Measurements from ENCODE around the gene CBFA2T2.
"Not testable (repeated sequence)": the region's sequence is repeated elsewhere in the genome, so short reads cannot be mapped to it uniquely, and the experiment has no call there.

Gene CBFA2T2

DNA sequence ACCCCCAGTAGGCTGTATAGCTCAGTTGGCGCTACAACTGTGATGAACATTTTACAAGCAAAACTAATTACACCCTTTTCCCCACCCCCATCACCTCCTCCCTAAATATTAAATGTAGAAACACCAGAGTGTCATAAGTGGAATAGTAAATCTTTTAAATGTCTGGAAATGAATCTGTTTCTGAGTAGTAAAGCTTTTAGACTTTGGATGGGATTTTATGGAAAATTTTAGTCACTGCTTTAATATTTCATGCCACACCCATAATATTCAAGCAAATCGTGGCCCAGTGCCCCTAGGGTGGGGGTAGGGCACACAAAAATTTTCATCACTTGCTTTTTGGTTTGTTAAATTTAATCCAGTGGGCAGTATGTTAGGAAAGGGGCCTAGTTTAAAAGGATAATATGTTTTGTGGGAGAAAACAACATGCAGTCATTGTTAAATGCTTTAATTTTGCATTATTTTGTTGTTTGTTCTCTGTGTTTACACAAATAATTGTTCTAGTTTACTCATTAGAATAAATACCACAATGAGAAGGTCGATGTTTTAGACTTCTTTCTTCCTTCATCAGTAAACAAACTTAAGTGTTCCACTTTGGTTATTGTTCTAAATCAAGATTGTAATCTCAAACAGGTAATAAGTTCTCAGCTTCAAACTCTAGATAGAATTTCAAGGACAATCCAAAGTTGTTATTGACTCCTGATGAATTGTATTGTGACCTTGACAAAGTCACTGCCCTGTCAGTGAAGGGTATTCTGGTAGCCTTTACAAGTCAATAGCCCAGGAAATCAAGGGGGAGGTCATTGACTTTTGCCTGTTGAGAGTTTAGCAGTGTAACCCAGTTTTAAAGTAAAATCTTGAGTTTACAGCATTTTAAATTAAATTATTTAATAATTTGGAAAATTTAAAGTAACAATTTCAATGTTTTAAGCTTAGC, 79.2 kb downstream of the CBFA2T2 start:
- DNase-seq (ENCODE audit: low read depth, low spot score): no peak
- peak overlapping the region; percentile 58 for H3K27ac ChIP-seq

DNA sequence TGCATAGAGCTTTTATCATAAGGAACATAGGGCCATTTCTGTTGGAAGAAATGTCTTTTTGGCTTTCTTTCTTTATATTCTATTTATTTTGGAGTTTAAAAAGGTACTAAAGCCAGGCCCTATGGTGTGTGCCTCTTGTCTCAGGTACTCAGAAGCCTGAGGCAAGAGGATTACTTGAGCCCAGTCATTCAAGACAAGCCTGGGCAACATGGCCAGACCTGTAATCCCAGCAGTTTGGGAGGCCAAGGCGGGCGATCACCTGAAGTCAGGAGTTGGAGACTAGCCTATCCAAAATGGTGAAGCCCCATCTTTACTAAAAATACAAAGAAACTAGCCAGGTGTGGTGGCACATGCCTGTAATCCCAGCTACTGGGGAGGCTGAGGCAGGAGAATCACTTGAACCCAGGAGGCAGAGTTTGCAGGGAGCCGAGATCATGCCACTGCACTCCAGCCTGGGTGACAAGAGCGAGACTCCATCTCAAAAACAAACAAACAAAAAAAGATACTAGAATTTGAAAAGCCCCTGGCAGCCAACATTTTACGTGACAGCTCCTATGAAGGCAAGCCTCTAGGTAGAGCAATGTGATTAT, 80.0 kb downstream of the CBFA2T2 start:
- DNase-seq (ENCODE audit: low read depth, low spot score): peak; percentile 64
- H3K27ac ChIP-seq: peak overlapping the region; percentile 58

DNA sequence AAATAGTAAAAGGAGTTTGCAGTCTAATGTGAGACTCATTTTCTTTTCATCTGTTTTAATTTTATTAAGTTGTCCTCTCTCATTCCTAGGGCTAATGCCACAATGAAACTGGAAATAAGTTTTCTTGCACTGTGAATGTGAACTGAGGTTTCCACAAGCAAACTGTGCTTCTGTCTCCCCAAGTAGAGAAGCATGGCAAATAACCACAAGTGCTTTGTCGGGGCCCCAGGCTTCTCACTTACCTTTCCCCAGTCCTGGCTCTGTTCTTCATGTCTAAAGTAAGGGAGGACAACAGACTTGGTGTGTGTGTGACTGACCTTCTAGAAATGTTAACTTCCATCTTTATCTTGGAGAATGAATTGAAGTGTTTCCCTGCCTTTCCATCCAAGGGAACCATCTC, 80.8 kb downstream of the CBFA2T2 start:
- peak overlapping the region; percentile 58 for H3K27ac ChIP-seq
- DNase-seq (ENCODE audit: low read depth, low spot score): no peak

DNA sequence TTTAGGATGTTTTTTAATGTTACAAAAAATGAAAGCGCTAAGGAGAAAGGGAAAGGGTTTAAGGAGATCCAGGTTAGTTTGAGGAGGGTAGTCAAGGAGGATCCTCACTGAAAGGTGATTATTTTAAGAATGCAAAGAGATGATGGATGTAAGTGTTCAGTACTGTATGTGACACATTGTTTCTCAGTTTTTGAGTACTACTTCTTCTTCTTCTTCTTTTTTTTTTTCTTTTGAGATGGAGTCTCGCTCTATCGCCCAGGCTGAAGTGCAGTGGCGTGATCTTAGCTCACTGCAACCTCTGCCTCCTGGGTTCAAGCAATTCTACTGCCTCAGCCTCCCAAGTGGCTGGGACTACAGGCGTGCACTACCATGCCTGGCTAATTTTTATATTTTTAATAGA, 83.4 kb downstream of the CBFA2T2 start:
- H3K27ac ChIP-seq; DNase-seq (ENCODE audit: low read depth, low spot score): not testable (repeated sequence)

DNA sequence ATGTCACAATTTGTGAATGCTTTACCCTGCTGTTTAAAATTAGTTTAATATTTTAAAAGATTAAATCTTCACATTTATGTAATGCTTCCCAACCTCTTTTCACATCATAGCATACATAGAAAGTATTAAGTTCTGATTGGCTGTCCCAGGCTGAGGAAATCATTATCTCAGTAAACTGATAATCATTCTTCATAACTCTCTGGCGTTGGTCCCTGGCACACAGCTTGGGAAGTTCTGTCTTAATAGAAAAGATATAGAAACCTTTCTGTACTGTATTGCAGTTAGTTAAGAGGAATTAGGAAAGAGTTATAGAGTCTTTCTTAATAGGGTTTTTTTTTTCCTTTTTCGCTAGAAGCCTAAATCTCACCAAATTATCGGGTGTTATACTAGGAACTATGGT, 85.4 kb downstream of the CBFA2T2 start:
- DNase-seq (ENCODE audit: low read depth, low spot score): no peak
- no peak overlapping the region for H3K27ac ChIP-seq

DNA sequence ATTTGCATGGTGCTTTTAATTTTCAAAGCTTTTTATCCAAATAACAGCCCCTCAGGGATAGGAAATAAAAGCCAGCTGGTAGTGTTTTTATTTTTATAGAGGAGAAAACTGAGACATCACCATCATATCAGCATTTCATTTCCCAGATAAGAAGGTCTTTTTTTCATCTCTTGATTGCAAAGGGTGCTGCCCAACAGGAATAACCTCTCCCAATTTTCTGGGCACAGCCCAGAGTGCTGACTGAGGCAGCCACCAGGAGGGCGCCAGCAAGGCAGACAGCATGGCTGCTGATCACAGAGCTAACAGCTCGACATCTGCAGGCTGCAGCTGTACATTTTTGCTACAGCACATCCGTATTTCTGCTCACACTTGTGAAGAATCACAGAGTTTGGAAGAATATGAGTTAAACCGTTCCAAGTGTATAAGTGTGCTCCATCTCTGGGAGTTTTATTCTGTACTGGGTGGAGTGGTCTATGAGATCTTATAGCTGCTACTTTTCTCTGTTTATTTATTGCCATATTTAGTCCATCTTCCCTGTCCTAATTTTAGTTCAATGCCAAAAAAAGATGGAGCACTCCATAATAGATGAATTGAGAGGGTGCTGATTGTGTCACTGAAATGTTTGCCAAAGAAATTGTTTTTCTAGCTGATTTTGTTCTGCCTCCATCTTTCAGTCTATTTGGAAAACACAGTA, 86.7 kb downstream of the CBFA2T2 start:
- H3K27ac ChIP-seq: no peak overlapping the region
- no peak for DNase-seq (ENCODE audit: low read depth, low spot score)

DNA sequence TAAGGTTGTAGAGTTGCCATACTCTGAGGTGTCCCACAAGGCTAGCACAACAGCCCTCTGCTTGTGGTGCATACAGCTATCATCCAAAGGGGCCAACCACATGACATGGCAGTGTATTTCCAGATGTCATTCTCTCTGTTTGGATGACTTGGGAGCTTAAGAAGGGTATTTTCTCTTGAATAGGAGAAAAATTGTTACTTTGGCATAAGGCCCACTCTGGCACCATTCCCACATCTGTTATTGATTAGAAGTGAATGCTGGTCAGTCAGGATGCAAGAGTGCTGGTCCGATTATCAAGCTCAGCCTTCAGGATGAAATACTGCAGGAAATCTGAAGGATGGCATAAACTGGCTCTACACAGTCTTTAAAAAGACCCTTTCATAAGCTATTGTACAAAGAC, 88.6 kb downstream of the CBFA2T2 start:
- no peak for DNase-seq (ENCODE audit: low read depth, low spot score)
- no peak overlapping the region for H3K27ac ChIP-seq

DNA sequence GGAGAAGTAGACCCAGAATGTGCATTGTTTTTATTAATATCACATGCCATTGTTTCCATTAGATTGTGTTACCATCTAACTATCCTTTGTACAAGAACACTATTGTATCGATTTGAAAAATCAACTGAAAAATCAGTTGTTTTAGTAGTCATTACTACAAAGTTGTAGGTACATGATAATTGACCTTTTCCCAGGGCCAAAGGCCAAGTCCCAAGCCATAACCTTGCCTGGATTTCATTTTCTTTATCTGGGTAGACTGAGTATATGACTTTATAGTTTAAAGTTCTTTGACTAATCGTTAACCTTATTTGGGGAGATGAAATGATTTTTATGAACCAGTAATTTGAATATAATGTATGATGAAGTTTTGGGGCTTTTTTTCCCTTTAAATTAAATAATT, 93.2 kb downstream of the CBFA2T2 start:
- no peak overlapping the region for H3K27ac ChIP-seq
- no peak for DNase-seq (ENCODE audit: low read depth, low spot score)

DNA sequence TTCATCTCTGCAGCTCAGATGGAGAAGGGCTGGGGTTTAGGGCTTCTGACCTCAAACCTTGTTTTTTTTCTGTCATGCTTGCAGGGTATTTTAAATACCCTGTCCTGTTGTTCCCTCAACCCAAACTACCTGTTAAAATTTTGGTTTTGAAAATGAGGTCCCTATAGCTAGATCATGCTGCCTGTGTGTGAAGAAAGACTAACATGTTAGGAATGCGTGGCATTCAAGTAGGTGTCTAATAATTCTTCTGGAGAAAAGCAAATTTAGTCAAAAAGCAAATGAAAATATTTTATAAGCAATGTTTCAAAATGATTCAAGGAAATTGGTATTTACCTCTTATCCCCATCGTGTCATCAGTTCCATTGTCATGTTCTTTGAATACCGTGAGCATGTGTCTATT, 95.1 kb downstream of the CBFA2T2 start:
- no peak for DNase-seq (ENCODE audit: low read depth, low spot score)
- H3K27ac ChIP-seq: no peak overlapping the region

DNA sequence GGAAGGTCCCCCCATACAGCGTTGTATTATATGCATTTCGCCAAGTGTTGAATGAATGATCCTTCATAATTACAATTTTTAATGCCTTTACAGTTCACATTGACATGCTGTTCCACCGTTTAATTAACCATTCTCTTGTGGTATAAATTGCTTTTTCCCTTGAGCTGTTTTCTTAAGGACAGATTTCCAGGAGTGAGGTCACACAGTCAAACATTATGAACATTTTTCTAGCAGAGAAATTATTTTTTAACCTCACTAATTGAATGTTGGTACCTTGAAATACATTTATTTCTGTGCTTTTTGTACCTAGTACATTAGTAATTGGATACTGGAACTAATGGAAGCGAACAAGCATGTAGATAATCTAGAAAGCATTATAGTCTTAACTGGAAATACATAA, 95.5 kb downstream of the CBFA2T2 start:
- H3K27ac ChIP-seq: no peak overlapping the region
- no peak for DNase-seq (ENCODE audit: low read depth, low spot score)

DNA sequence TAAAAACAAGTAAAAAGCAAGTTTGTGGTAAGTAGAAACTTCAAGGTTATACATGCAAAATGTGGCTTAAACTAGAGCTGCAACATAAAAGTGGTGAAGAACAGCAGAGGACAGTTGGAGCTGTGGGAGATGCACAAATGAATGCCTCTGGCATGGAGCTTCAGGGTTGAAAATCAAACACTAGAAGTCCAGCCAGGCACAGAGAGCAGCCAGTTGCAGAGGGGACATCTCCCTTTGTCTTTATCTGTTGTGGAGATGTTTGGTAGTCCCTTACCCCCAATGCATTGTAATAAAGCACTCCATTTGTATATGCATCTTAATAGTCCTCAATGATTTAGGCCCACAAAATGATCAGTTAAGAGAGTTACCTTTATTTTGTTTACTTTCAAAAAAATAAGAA, 99.2 kb downstream of the CBFA2T2 start:
- H3K27ac ChIP-seq: no peak overlapping the region
- no peak for DNase-seq (ENCODE audit: low read depth, low spot score)

DNA sequence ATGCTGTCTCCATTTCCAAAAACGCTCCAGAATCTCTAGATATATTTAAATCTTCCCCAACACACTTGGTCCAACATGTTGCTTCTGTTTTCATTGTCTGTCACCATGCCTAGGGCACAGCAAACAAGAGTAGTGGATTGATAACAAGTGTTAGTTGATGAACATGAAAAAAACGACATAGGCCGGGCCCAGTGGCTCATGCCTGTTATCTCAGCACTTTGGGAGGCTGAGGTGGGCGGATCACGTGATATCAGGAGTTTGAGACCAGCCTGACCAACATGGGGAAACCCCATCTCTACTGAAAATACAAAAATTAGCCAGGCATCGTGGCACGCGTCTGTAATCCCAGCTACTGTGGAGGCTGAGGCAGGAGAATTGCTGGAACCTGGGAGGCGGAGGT, 102.0 kb downstream of the CBFA2T2 start:
- not testable (repeated sequence) for DNase-seq (ENCODE audit: low read depth, low spot score); H3K27ac ChIP-seq

DNA sequence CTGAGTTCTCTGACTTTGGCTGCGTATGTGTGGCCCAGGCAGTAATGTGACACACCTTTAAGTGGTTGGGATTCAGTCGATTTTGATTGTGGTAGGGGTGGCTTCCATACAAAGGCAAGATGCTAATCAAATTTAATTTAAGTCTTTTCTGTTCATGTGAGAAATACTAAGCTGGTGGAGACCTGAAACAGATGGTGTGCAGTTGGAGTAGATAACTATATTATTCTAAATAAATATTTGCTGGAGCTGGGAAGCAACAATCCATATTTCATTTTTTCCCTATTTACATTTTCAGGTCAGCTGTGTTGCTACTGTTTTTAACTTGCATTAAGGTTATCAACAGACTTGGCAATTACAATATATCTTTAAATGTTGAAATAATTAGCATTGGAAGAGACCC, 104.8 kb downstream of the CBFA2T2 start:
- H3K27ac ChIP-seq: no peak overlapping the region
- DNase-seq (ENCODE audit: low read depth, low spot score): no peak

DNA sequence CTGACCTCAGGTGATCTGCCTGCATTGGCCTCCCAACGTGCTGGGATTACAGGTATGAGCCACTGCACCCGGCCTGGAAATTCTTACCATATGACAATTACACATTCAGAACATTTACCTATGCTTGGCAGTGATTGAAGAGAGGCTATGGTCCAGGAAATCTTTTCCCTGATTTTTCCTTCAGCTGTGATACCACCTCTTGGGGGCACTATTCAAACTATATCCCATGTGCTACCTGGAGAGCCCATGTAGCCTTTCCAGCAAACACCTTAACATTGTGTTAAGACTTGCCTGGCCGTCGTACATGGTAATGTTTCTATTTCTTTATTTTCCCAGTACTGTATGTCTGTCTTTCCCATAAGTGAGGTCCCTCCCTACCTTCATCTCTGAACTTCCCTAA, 110.5 kb downstream of the CBFA2T2 start:
- no peak for DNase-seq (ENCODE audit: low read depth, low spot score)
- no peak overlapping the region for H3K27ac ChIP-seq

DNA sequence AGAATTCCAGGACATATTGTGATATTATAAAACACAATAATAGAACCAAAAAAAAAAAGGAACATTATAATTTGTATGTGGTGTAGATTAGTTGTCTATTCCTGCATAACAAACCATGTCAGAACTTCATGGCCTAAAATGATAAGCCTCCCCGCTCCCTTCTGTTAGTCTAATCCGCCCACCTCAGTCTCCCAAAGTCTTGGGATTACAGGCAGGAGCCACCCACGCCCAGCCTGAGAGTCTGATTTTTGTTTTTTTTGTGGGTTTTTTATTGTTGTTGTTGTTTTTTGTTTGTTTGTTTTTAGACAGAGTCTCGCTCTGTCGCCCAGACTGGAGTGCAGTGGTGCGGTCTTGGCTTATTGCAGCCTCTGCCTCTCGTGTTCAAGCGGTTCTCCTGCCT, 111.1 kb downstream of the CBFA2T2 start:
- no peak for DNase-seq (ENCODE audit: low read depth, low spot score)
- H3K27ac ChIP-seq: no peak overlapping the region

DNA sequence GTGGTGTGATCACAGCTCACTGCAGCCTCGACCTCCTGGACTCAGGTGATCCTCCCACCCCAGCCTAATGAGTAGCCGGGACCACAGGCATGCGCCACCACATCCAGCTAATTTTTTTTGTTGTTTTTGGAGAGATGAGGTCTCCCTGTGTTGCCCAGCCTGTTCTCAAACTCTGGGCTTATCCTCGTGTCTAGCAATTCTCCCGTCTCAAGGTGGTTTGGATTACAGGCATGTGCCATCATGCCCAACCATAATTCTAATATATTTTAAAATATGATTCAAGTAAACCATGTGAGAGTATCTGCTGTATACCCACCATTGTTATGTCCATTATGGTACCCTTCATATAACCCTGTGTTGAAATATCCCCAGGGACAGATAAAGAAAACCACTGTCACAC, 112.0 kb downstream of the CBFA2T2 start:
- peak overlapping the region; percentile 26 for H3K27ac ChIP-seq
- no peak for DNase-seq (ENCODE audit: low read depth, low spot score)

DNA sequence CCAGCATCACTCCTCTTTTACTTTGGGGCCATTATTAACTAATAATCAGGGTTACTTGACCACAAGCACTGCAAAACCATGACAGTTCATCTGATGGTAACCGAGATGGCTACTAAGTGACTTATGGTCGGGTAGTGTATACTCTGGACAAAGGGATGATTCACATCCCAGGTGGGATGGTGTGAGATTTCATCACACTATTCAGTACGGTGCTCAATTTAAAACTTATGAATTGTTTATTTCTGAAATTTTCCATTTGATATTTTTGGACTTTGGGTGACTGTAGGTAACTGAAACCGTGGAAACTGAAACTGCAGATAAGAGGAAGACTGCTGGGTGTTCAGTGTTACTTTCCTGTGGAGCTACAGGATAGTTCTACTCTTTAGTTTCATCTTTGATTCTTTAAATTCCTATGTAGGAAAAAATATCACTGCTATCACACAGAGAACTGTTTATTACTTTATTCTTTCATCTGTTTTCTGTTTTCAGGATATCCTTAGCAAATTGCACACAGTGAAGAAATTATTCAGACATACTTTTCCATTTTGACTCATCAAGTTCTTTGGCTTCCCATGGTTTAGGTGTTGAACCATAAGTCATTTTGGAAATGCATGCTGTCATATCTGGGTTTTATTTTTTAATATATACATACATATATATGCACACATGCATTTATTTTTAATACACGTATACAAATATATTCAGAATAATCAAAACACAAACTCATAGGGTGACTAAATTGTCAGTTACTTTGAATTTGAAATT, 113.1 kb downstream of the CBFA2T2 start:
- no peak for DNase-seq (ENCODE audit: low read depth, low spot score)
- H3K27ac ChIP-seq: peak overlapping the region; percentile 26

DNA sequence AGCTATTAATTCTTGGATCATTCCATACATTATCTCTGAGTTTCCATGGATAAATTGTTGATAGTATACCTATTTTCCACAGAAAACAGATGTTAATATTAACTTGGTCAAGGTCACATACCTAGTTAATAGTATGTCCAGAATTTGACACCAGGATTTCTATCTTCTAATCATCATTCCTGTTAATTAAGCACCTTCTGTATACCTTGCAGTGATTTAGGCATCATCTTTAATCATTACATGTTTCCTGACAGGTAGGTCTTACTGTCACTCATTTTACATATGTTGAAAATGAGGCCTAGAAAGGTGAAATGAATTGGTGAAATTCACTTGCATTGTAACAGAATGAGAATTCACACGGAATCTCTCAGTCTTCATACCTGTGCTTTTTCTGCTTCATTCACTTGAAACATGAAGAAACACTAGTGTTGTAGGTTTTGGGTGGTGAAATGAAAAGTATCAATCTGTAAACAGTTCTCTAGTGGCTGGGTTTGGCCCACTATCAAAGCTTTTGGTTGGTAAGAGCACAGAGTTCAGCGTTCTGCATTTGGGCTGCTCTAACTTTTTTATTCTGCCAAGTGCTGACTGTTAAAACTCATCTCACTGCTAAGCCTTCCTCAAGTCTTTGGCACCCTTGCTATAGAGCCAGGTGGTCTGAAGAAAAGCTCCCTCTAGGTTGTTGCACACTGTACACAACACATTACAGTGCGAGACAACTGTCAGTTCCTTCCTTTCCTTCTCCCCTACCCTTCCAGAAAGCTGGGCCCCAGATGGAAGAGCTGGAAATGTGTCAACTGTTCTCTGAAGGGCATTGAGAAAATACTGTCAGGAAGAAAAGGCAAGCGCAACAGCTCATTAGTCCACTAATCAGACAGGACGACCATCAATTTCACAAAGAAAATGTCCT, 114.4 kb downstream of the CBFA2T2 start:
- DNase-seq (ENCODE audit: low read depth, low spot score): no peak
- no peak overlapping the region for H3K27ac ChIP-seq

DNA sequence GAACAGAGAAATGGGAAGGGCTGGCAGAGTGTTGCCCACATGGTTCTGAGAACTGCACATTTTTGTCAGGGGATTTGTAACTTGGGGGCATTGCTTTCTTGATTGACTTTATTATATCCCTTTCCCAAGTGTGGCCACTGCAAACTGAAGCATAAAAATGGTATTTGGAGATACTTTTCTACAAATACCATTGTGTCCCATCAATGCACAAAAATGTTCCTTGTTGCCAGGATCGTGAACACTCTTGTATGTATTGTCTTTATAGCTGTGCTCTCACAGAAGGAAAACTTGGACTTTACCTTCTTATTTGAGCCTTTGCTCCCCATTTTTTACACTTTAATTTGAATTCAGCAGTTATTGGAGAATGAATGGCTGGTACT, 115.1 kb downstream of the CBFA2T2 start:
- H3K27ac ChIP-seq: no peak overlapping the region
- DNase-seq (ENCODE audit: low read depth, low spot score): no peak

Measured in epithelial cell of prostate (primary cell).